IMR-90 (cell line): ENCODE measurements around the gene PITPNM3. TPM values are rescaled to one million over a fixed set of nuclear protein-coding genes. Genes with fewer than 3 reads are reported as not detected.

Source experiments
- polyA plus RNA-seq, 3 experiments: library from polyadenylated mRNA; depleted of rRNA; stranded (reverse); fragments of >200 nt; gene quantifications; 2 replicates each; pipeline ENCODE4 v1.2.3, GENCODE V29; 2012; ENCODE audit warnings: low replicate concordance in 1 of 3
- total RNA-seq: library from RNA; depleted of rRNA; stranded (reverse); fragments of >200 nt; gene quantifications from 2 replicates; pipeline ENCODE4 v1.2.3, GENCODE V29; 2012
- TF ChIP-seq, protein P1 (sequence below): fragments of 150-350 bp; IDR thresholded peaks from 2 replicates; pipeline ENCODE4 v1.6.1; 2016; ENCODE audit warnings: low read depth, mild to moderate bottlenecking, low read length, moderate library complexity, borderline replicate concordance

The PITPNM3 gene
- total and polyA plus RNA-seq, 2 of the 4 experiments (the other 2 are of a cell fraction) = 0.54 to 1.7 TPM

DNA sequence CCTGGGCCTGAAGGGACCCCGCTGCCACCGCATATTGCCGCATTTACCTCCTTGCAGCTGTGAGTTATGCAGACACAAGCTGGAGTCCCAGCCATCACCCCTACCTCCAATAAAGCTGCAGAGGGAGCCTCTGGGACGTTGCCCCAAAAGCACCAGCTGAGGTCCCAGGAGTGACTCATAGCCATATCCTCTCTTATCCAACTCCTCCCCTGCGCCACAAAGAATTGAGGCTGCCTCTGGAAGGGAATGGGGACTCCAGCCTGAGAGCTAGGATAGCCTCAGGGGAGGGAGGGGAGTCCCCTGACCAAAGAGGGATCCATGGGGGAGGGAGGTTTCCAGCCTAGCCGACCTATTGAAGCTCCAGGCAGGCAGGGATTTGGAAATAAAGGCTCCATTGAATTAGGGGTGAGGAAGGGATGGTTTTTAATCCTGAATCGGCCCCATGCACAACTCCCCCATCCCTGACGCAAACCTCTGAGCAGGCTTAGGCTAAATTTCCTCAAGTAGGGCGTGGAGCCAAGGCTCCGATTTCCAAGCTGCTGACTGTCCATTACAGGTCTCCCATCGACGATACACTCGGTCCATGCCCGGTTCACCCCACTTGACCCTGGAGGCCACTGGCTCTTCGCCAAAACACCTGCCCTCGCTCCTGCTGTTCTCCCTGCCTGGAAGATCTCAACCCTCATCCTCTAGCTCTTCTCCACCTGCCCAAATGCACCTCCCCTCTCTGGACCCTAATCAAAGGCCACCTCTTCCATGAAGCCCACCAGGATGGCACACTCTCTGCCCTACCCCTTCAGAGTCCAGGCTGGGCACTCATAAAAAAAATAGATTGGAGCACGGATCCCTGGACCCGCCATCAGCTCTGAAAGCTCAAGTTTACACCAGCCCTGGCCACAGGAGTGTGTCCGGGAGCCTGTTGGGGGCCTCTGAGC, 84.6 kb downstream of the PITPNM3 start (continued):
- TF ChIP-seq, protein P1, sequence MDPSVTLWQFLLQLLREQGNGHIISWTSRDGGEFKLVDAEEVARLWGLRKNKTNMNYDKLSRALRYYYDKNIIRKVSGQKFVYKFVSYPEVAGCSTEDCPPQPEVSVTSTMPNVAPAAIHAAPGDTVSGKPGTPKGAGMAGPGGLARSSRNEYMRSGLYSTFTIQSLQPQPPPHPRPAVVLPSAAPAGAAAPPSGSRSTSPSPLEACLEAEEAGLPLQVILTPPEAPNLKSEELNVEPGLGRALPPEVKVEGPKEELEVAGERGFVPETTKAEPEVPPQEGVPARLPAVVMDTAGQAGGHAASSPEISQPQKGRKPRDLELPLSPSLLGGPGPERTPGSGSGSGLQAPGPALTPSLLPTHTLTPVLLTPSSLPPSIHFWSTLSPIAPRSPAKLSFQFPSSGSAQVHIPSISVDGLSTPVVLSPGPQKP = no peak
